Measurements from ENCODE around the gene HK3.

Gene HK3

GRCh38 chr5:176883700-176884570 is 15.2 kb downstream of the HK3 start:
- Mint-ChIP-seq H3K36me3 (no peaks in the 10 kb centered on the region), H3K9me3 (no peaks in the 10 kb centered on the region), H3K4me1 (no peaks in the 10 kb centered on the region), H3K27me3 (peaks cover 7% of the 10 kb centered on the region), H3K27ac (no peak overlapping the region), H3K4me3 (no peak overlapping the region)
- DNase-seq (ENCODE audit: low spot score in 2 of 2) (no peak), ATAC-seq (ENCODE audit: low read depth) (no peak)

GRCh38 chr5:176882567-176882903 is 16.6 kb downstream of the HK3 start:
- H3K9me3 Mint-ChIP-seq, result no peaks in the 10 kb centered on the region
- peaks cover 13% of the 10 kb centered on the region for H3K27me3 Mint-ChIP-seq
- no peak overlapping the region for H3K4me3 Mint-ChIP-seq
- no peak overlapping the region for H3K27ac Mint-ChIP-seq
- H3K36me3 Mint-ChIP-seq, result no peaks in the 10 kb centered on the region
- no peaks in the 10 kb centered on the region for H3K4me1 Mint-ChIP-seq
- DNase-seq (ENCODE audit: low spot score in 2 of 2) (no peak), ATAC-seq (ENCODE audit: low read depth) (no peak)

- ATAC-seq (ENCODE audit: low read depth) (no peak), DNase-seq (ENCODE audit: low spot score in 2 of 2) (no peak)
- Mint-ChIP-seq H3K4me3 (no peak overlapping the region), H3K4me1 (no peaks in the 10 kb centered on the region), H3K36me3 (no peaks in the 10 kb centered on the region), H3K27me3 (peaks cover 13% of the 10 kb centered on the region), H3K27ac (no peak overlapping the region), H3K9me3 (no peaks in the 10 kb centered on the region)
Observed at GRCh38 chr5:176881816-176882566, 17.2 kb downstream of the HK3 start.

- Mint-ChIP-seq H3K4me3 (no peak overlapping the region), H3K4me1 (no peaks in the 10 kb centered on the region), H3K27me3 (peaks cover 16% of the 10 kb centered on the region), H3K36me3 (no peaks in the 10 kb centered on the region), H3K27ac (no peak overlapping the region), H3K9me3 (no peaks in the 10 kb centered on the region)
- no peak for DNase-seq (ENCODE audit: low spot score in 2 of 2)
- ATAC-seq (ENCODE audit: low read depth), result no peak
Observed at GRCh38 chr5:176881021-176881749, 18.0 kb downstream of the HK3 start.

- Mint-ChIP-seq H3K4me3 (no peak overlapping the region), H3K9me3 (no peaks in the 10 kb centered on the region), H3K27me3 (peaks cover 20% of the 10 kb centered on the region), H3K4me1 (no peaks in the 10 kb centered on the region), H3K36me3 (no peaks in the 10 kb centered on the region), H3K27ac (no peak overlapping the region)
- ATAC-seq (ENCODE audit: low read depth) (no peak), DNase-seq (ENCODE audit: low spot score in 2 of 2) (no peak)
Observed at GRCh38 chr5:176880366-176881020, 18.7 kb downstream of the HK3 start.

GRCh38 chr5:176879663-176880361 is 19.3 kb downstream of the HK3 start:
- Mint-ChIP-seq H3K27me3 (peaks cover 23% of the 10 kb centered on the region), H3K9me3 (no peaks in the 10 kb centered on the region), H3K4me3 (no peak overlapping the region), H3K36me3 (no peaks in the 10 kb centered on the region), H3K27ac (no peak overlapping the region), H3K4me1 (no peaks in the 10 kb centered on the region)
- ATAC-seq (ENCODE audit: low read depth) (no peak), DNase-seq (ENCODE audit: low spot score in 2 of 2) (no peak)

- Mint-ChIP-seq H3K36me3 (no peaks in the 10 kb centered on the region), H3K27me3 (peaks cover 23% of the 10 kb centered on the region), H3K4me1 (no peaks in the 10 kb centered on the region), H3K27ac (no peak overlapping the region), H3K9me3 (no peaks in the 10 kb centered on the region), H3K4me3 (no peak overlapping the region)
- no peak for ATAC-seq (ENCODE audit: low read depth)
- no peak for DNase-seq (ENCODE audit: low spot score in 2 of 2)
Observed at GRCh38 chr5:176878906-176879662, 20.1 kb downstream of the HK3 start.

- Mint-ChIP-seq H3K4me1 (peaks cover 2% of the 10 kb centered on the region), H3K27me3 (peaks cover 23% of the 10 kb centered on the region), H3K36me3 (no peaks in the 10 kb centered on the region), H3K4me3 (no peak overlapping the region), H3K9me3 (no peaks in the 10 kb centered on the region), H3K27ac (no peak overlapping the region)
- DNase-seq (ENCODE audit: low spot score in 2 of 2), result no peak
- ATAC-seq (ENCODE audit: low read depth), result no peak
Observed at GRCh38 chr5:176878463-176878862, 20.7 kb downstream of the HK3 start.

GRCh38 chr5:176877793-176878331 is 21.3 kb downstream of the HK3 start:
- no peak for ATAC-seq (ENCODE audit: low read depth)
- DNase-seq (ENCODE audit: low spot score in 2 of 2), result no peak
- Mint-ChIP-seq H3K9me3 (peaks cover 4% of the 10 kb centered on the region), H3K27me3 (peaks cover 23% of the 10 kb centered on the region), H3K27ac (no peak overlapping the region), H3K4me1 (peaks cover 5% of the 10 kb centered on the region), H3K4me3 (no peak overlapping the region), H3K36me3 (no peaks in the 10 kb centered on the region)

- ATAC-seq (ENCODE audit: low read depth), result no peak
Observed at GRCh38 chr5:176876506-176877431, 22.4 kb downstream of the HK3 start.

GRCh38 chr5:176875783-176876505 is 23.2 kb downstream of the HK3 start:
- Mint-ChIP-seq H3K27ac (no peak overlapping the region), H3K9me3 (peaks cover 4% of the 10 kb centered on the region), H3K36me3 (no peaks in the 10 kb centered on the region), H3K4me1 (peaks cover 6% of the 10 kb centered on the region), H3K27me3 (peaks cover 20% of the 10 kb centered on the region), H3K4me3 (no peak overlapping the region)
- ATAC-seq (ENCODE audit: low read depth) (no peak), DNase-seq (ENCODE audit: low spot score in 2 of 2) (no peak)

More at GRCh38 chr5:176876506-176877431, 22.4 kb downstream of the HK3 start:
- Mint-ChIP-seq H3K27me3 (peaks cover 20% of the 10 kb centered on the region), H3K27ac (no peak overlapping the region), H3K4me1 (peaks cover 6% of the 10 kb centered on the region), H3K36me3 (no peaks in the 10 kb centered on the region), H3K4me3 (no peak overlapping the region), H3K9me3 (peaks cover 4% of the 10 kb centered on the region)
- no peak for DNase-seq (ENCODE audit: low spot score in 2 of 2)

All from memory B cell (primary cell).